Spleen (tissue), 11 donors: ENCODE measurements around the gene POM121L2. TPM values are rescaled to one million over a fixed set of nuclear protein-coding genes. Genes with fewer than 3 reads are reported as not detected.

Experiments used
- DNase-seq: peaks from one replicate; pipeline ENCODE4 v3.0.0-alpha.2; 2020
- H3K27ac ChIP-seq, 8 donors: fragments of 200-600 bp; sonication (generic) in 7 of 8; 1 replicate in 4 of 8; 2 replicates in 4 of 8; pipeline versions ENCODE4 v1.5.0 to v1.8.0; 2016 to 2021; ENCODE audit warnings: inconsistent platforms in 4 of 8, mild to moderate bottlenecking in 4 of 8, moderate library complexity in 1 of 8
- H3K27me3 ChIP-seq, 7 donors: fragments of 200-600 bp; sonication (generic) in 6 of 7; replicated peaks in 1 of 7; 1 replicate in 4 of 7; 2 replicates in 3 of 7; pipeline versions ENCODE4 v1.5.0 to v1.8.0; 2016 to 2021; ENCODE audit warnings: inconsistent platforms in 3 of 7, mild to moderate bottlenecking in 1 of 7
- H3K36me3 ChIP-seq, 6 donors: fragments of 200-600 bp; sonication (generic) in 5 of 6; 1 replicate in 4 of 6; 2 replicates in 2 of 6; pipeline versions ENCODE4 v1.5.0 to v1.8.0; 2016 to 2021; ENCODE audit warnings: inconsistent platforms in 2 of 6
- H3K4me1 ChIP-seq, 6 donors: fragments of 200-600 bp; sonication (generic) in 5 of 6; 1 replicate in 3 of 6; 2 replicates in 3 of 6; pipeline versions ENCODE4 v1.5.0 to v1.8.0; 2016 to 2021; ENCODE audit warnings: inconsistent platforms in 3 of 6
- H3K4me3 ChIP-seq, 8 donors: fragments of 200-600 bp; sonication (generic) in 7 of 8; 1 replicate in 4 of 8; 2 replicates in 4 of 8; pipeline versions ENCODE4 v1.5.0 to v1.8.0; 2016 to 2021; ENCODE audit warnings: inconsistent platforms in 4 of 8, mild to moderate bottlenecking in 4 of 8, moderate library complexity in 2 of 8
- H3K9me3 ChIP-seq, 8 donors: fragments of 200-600 bp; sonication (generic) in 7 of 8; 1 replicate in 4 of 8; 2 replicates in 4 of 8; pipeline versions ENCODE4 v1.5.0 to v1.8.0; 2016 to 2021; ENCODE audit warnings: inconsistent platforms in 4 of 8
- CTCF ChIP-seq, 11 experiments: fragments of 200-600 bp in 7 of 11; fragments of 450-650 bp in 4 of 11; sonication (generic) in 4 of 11; IDR thresholded peaks in 8 of 11; conservative IDR thresholded peaks in 3 of 11; 1 replicate in 7 of 11; 2 replicates in 4 of 11; pipeline versions ENCODE4 v1.4.0 to v1.8.0; 2016 to 2021; ENCODE audit warnings: antibody characterized with exemption in 11 of 11, inconsistent platforms in 4 of 11, mild to moderate bottlenecking in 1 of 11
- POLR2A ChIP-seq, 3 donors: fragments of 450-650 bp; IDR thresholded peaks; one replicate each; pipeline ENCODE4 v1.5.1; 2017; ENCODE audit warnings: antibody characterized with exemption in 3 of 3, mild to moderate bottlenecking in 1 of 3
- POLR2AphosphoS5 ChIP-seq, 3 donors: sonication (generic); formaldehyde crosslinking; IDR thresholded peaks; one replicate each; pipeline ENCODE4 v1.5.1; 2017; ENCODE audit warnings: antibody characterized with exemption in 3 of 3
- WGBS, 5 donors: extraction: QIAGEN DNeasy Blood & Tissue Kit in 3 of 5; methylation state at CpG; one replicate each; pipeline versions ENCODE4 v1.1.5 to v1.1.7; 2013 to 2018; 5-methylcytosine and 5-hydroxymethylcytosine counted together
- intact Hi-C: fragments of 100-400 bp; cut with DNase I; formaldehyde crosslinking; loops from one replicate; pipeline ENCODE4 v1.15.0; 2023; ENCODE audit warnings: low total_unique reads
- polyA plus RNA-seq, 3 donors: library from polyadenylated mRNA; stranded (reverse); fragments of 200-250 nt; gene quantifications; one replicate each; pipeline ENCODE4 v1.2.1, GENCODE V29; 2013
- total RNA-seq, 7 donors: library from RNA; depleted of rRNA in 3 of 7; stranded (reverse); fragments of >200 nt in 3 of 7; fragmentation: NEBNext Ultra II Directional in 4 of 7; extraction: Animal tissue kit (Norgen Biotek cat#: 25700) in 4 of 7; gene quantifications; one replicate each; pipeline versions ENCODE4 v1.1.0 to v1.2.1, GENCODE V29; 2016 to 2021
- donor health status: healthy with polysubstance abuse.
- donor health status: DM: no; HTN: no; CAD: no; lungs with moderate emphysema.
- donor health status: DM: no; HTN: no; CAD: no.
- donor health status: Bipolar disorder and iron deficiency.
- donor health status: healthy.
- donor health status: DM: no; HTN: no; CAD: no.
- donor health status: DM: yes; HTN: yes; CAD: no.

Gene POM121L2
- total and polyA plus RNA-seq, 10 donors = not detected

GRCh38 chr6:27312950-27313271 lies 838 bp upstream of the POM121L2 start:
- no peaks in the 10 kb centered on the region for H3K9me3 ChIP-seq
- no peak for DNase-seq
- H3K27ac ChIP-seq = no peak overlapping the region
- intact Hi-C loops = no loop called here
- no peak for TF ChIP-seq POLR2A (IDR thresholded peaks at IDR 0.05)
- peak in 1 of 11 experiments; percentile 2 for TF ChIP-seq CTCF (IDR thresholded peaks at IDR 0.05 in 8 of 11, conservative IDR thresholded peaks at IDR 0.05 in 3 of 11)
- H3K36me3 ChIP-seq = no peaks in the 10 kb centered on the region
- H3K27me3 ChIP-seq = peaks cover 0 to 84% (median 53%) of the 10 kb centered on the region in 7 donors
- 14 to 19% (median 16%) methylated on average over 8 of the region's 8 CpGs for WGBS, 5 donors
- H3K4me1 ChIP-seq = peaks cover 5 to 15% (median 15%) of the 10 kb centered on the region in 6 donors
- H3K4me3 ChIP-seq = peak overlapping the region; percentile 40 to 75 (median 46)

GRCh38 chr6:27311806-27312145 lies 297 bp downstream of the POM121L2 start:
- peak overlapping the region in 6 of 8 donors; percentile 43 to 75 (median 52) for H3K4me3 ChIP-seq
- intact Hi-C loops = no loop called here
- WGBS, 5 donors = 17 to 33% (median 21%) methylated on average over 6 to 19 of the region's 19 CpGs
- no peaks in the 10 kb centered on the region for H3K36me3 ChIP-seq
- H3K27me3 ChIP-seq = peaks cover 0 to 91% (median 53%) of the 10 kb centered on the region in 7 donors
- H3K27ac ChIP-seq = no peak overlapping the region
- DNase-seq = no peak
- TF ChIP-seq POLR2A (IDR thresholded peaks at IDR 0.05) (no peak), CTCF (IDR thresholded peaks at IDR 0.05 in 8 of 11, conservative IDR thresholded peaks at IDR 0.05 in 3 of 11) (no peak), POLR2AphosphoS5 (IDR thresholded peaks at IDR 0.05) (no peak)
- no peaks in the 10 kb centered on the region for H3K9me3 ChIP-seq
- H3K4me1 ChIP-seq = peaks cover 5 to 15% (median 15%) of the 10 kb centered on the region in 6 donors

GRCh38 chr6:27303613-27304272 lies 8.3 kb downstream of the POM121L2 start:
- no peak for DNase-seq
- WGBS, 5 donors = 35 to 51% (median 42%) methylated on average over 16 of the region's 16 CpGs
- intact Hi-C loops = no loop called here
- TF ChIP-seq CTCF (IDR thresholded peaks at IDR 0.05 in 8 of 11, conservative IDR thresholded peaks at IDR 0.05 in 3 of 11) (no peak), POLR2AphosphoS5 (IDR thresholded peaks at IDR 0.05) (no peak), POLR2A (IDR thresholded peaks at IDR 0.05) (no peak)
- H3K4me3 ChIP-seq = no peak overlapping the region
- no peaks in the 10 kb centered on the region for H3K4me1 ChIP-seq
- H3K27ac ChIP-seq = no peak overlapping the region
- H3K9me3 ChIP-seq = peaks cover 0 to 17% (median 0%) of the 10 kb centered on the region in 8 donors
- peaks cover 0 to 97% (median 50%) of the 10 kb centered on the region in 7 donors for H3K27me3 ChIP-seq
- H3K36me3 ChIP-seq = no peaks in the 10 kb centered on the region

- 22 to 27% (median 27%) methylated on average over 22 of the region's 22 CpGs for WGBS, 5 donors
- Histone ChIP-seq H3K9me3 (peaks cover 0 to 50% (median 5%) of the 10 kb centered on the region in 8 donors), H3K27ac (no peak overlapping the region), H3K36me3 (no peaks in the 10 kb centered on the region), H3K4me1 (no peaks in the 10 kb centered on the region), H3K4me3 (no peak overlapping the region), H3K27me3 (peaks cover 4 to 100% (median 86%) of the 10 kb centered on the region in 7 donors)
- no peak for DNase-seq
- intact Hi-C loops = no loop called here
- no peak for TF ChIP-seq POLR2AphosphoS5 (IDR thresholded peaks at IDR 0.05)
- TF ChIP-seq POLR2A (IDR thresholded peaks at IDR 0.05) = no peak
- TF ChIP-seq CTCF (IDR thresholded peaks at IDR 0.05 in 8 of 11, conservative IDR thresholded peaks at IDR 0.05 in 3 of 11) = no peak
Observed at GRCh38 chr6:27297857-27298730, 14.0 kb downstream of the POM121L2 start.
